ENCODE measurements around the gene FLNB. TPM values are rescaled to one million over a fixed set of nuclear protein-coding genes. Genes with fewer than 3 reads are reported as not detected.

Gene FLNB
- total and polyA plus RNA-seq, 9 of the 15 experiments (the other 6 are each of a cell fraction or from before 2014, with no cell fraction given), result 9.4 to 48.1 (median 25.6) TPM

DNA sequence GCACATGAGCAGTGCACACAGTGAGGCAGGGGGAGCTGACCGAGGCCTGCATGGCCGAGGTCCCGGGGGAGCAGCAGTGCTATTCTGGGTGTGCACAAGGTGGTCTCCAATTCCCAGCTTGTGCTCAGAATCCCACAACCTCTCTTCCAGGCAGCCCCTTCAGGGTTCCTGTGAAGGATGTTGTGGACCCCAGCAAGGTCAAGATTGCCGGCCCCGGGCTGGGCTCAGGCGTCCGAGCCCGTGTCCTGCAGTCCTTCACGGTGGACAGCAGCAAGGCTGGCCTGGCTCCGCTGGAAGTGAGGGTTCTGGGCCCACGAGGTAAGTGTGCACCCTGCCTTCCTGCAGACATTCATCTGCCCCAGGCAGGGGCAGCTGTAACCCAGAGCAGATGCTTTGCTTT lies 122.4 kb downstream of the FLNB start:
- ATAC-seq (no peak), FAIRE-seq (no peak), DNase-seq (ENCODE audit: extremely low read depth in 1 of 4, low spot score in 3 of 4) (no peak)
- 71% methylated on average over 5 of the region's 11 CpGs for WGBS (ENCODE audit: insufficient coverage, low coverage, missing lambda C conversion rate)
- Histone ChIP-seq H3K4me2 (ENCODE audit: insufficient read depth, low read length) (no peak overlapping the region), H3K4me1 (replicated peaks in 1 of 2; ENCODE audit: control insufficient read depth in 2 of 2, insufficient read depth in 2 of 2, low read length in 2 of 2) (peaks cover 0 to 3% of the 10 kb centered on the region in 2 experiments; a peak in 1 of 5 replicates), H2AFZ (ENCODE audit: low read depth, low read length) (no peak overlapping the region), H4K20me1 (replicated peaks; ENCODE audit: control insufficient read depth, insufficient read depth, low read length) (no peaks in the 10 kb centered on the region), H3K9me3 (replicated peaks; ENCODE audit: control insufficient read depth, insufficient read depth, low read depth, low read length) (no peaks in the 10 kb centered on the region), H3K9ac (ENCODE audit: insufficient read depth in 1 of 2, low read depth in 2 of 2, low read length in 2 of 2) (no peak overlapping the region), H3K27ac (ENCODE audit: extremely low read depth, low read depth, low read length) (no peak overlapping the region), H3K9me1 (ENCODE audit: control insufficient read depth, insufficient read depth, low read length) (no peaks in the 10 kb centered on the region), H3K4me3 (no peak overlapping the region), H3K27me3 (ENCODE audit: control insufficient read depth in 2 of 2, insufficient read depth in 2 of 2, low read length in 2 of 2) (no peaks in the 10 kb centered on the region), H3K36me3 (ENCODE audit: control insufficient read depth, insufficient read depth, low read length) (peaks cover 43% of the 10 kb centered on the region; the same call in 2 of the 3 replicates), H3K79me2 (ENCODE audit: control insufficient read depth, insufficient read depth, low read length) (no peaks in the 10 kb centered on the region)
- CTCF ChIA-PET (ENCODE audit: low intra/inter-chr PET ratio), result no interaction called here
- intact Hi-C loops (cut with micrococcal nuclease) (no loop called here), in situ Hi-C loops (cut with MboI) (no loop called here)
- POLR2A ChIA-PET, result no interaction called here
- no peak for TF ChIP-seq ZNF551 (CRISPR knock-in tag; IDR thresholded peaks at IDR 0.05)
- no peak for TF ChIP-seq MED1 (CRISPR knock-in tag; IDR thresholded peaks at IDR 0.05; ENCODE audit: borderline replicate concordance)
- TF ChIP-seq, protein P1, sequence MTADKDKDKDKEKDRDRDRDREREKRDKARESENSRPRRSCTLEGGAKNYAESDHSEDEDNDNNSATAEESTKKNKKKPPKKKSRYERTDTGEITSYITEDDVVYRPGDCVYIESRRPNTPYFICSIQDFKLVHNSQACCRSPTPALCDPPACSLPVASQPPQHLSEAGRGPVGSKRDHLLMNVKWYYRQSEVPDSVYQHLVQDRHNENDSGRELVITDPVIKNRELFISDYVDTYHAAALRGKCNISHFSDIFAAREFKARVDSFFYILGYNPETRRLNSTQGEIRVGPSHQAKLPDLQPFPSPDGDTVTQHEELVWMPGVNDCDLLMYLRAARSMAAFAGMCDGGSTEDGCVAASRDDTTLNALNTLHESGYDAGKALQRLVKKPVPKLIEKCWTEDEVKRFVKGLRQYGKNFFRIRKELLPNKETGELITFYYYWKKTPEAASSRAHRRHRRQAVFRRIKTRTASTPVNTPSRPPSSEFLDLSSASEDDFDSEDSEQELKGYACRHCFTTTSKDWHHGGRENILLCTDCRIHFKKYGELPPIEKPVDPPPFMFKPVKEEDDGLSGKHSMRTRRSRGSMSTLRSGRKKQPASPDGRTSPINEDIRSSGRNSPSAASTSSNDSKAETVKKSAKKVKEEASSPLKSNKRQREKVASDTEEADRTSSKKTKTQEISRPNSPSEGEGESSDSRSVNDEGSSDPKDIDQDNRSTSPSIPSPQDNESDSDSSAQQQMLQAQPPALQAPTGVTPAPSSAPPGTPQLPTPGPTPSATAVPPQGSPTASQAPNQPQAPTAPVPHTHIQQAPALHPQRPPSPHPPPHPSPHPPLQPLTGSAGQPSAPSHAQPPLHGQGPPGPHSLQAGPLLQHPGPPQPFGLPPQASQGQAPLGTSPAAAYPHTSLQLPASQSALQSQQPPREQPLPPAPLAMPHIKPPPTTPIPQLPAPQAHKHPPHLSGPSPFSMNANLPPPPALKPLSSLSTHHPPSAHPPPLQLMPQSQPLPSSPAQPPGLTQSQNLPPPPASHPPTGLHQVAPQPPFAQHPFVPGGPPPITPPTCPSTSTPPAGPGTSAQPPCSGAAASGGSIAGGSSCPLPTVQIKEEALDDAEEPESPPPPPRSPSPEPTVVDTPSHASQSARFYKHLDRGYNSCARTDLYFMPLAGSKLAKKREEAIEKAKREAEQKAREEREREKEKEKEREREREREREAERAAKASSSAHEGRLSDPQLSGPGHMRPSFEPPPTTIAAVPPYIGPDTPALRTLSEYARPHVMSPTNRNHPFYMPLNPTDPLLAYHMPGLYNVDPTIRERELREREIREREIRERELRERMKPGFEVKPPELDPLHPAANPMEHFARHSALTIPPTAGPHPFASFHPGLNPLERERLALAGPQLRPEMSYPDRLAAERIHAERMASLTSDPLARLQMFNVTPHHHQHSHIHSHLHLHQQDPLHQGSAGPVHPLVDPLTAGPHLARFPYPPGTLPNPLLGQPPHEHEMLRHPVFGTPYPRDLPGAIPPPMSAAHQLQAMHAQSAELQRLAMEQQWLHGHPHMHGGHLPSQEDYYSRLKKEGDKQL (CRISPR knock-in tag; IDR thresholded peaks at IDR 0.05; ENCODE audit: borderline replicate concordance), result no peak
- no peak for TF ChIP-seq PML (IDR thresholded peaks at IDR 0.05; ENCODE audit: low read length)
- TF ChIP-seq CBX3 (IDR thresholded peaks at IDR 0.05; ENCODE audit: borderline replicate concordance in 1 of 2, low read length in 2 of 2), result no peak
- TF ChIP-seq RHOXF2B (CRISPR knock-in tag; conservative IDR thresholded peaks at IDR 0.05), result no peak
- TF ChIP-seq ZNF395 (CRISPR knock-in tag; IDR thresholded peaks at IDR 0.05), result no peak
- no peak for TF ChIP-seq RBM39 (optimal IDR thresholded peaks at IDR 0.05; ENCODE audit: low read depth, low read length)
- TF ChIP-seq EP300 (IDR thresholded peaks at IDR 0.05; ENCODE audit: low read length), result no peak
- TF ChIP-seq ZNF354B (CRISPR knock-in tag; IDR thresholded peaks at IDR 0.05), result no peak
- TF ChIP-seq NCOR1 (IDR thresholded peaks at IDR 0.05), result no peak
- no peak for TF ChIP-seq GTF2F1 (IDR thresholded peaks at IDR 0.05; ENCODE audit: low read depth, low read length)
- no TSS peak for BruUV-seq (replicated peaks)

Measured in K562 (cell line).